Stimulated activated CD8-positive, alpha-beta memory T cell treated with anti-CD3 and anti-CD28 coated beads, Interleukin-4, amount 100 ng/mL, for 1 hour (primary cell): ENCODE measurements around the gene CPSF4.
A peak's percentile ranks its signal among the peaks of the same experiment; 100 is the strongest.
"Not testable (repeated sequence)": the region's sequence is repeated elsewhere in the genome, so short reads cannot be mapped to it uniquely, and the experiment has no call there.

Experiments
- DNase-seq, 2 donors: peaks; one replicate each; pipeline ENCODE4 v3.0.0-alpha.2; 2020; ENCODE audit warnings: low read depth in 2 of 2, low spot score in 1 of 2

Gene CPSF4

DNA sequence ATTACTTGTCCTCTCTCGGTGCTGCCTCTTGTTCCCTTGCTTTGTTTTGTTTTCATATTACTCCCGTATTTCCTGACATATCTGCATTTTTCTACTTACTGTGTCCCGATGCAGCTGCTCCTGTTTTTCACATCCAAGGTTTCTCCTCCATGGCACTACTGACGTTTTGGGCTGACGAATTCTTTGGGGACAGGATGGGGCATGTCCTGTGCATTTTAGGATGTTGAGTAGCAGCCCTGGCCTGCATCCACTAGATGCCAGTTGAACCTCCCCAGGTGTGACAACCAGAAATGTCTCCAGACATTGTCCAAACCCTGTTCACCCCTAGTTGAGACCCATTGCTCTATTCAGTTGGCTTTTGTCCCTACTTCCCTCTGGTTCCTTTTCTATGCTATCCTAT is 46.4 kb downstream of the CPSF4 start:
- no peak for DNase-seq

GRCh38 chr7:99489235-99489634 is 50.5 kb downstream of the CPSF4 start:
- no peak for DNase-seq

DNA sequence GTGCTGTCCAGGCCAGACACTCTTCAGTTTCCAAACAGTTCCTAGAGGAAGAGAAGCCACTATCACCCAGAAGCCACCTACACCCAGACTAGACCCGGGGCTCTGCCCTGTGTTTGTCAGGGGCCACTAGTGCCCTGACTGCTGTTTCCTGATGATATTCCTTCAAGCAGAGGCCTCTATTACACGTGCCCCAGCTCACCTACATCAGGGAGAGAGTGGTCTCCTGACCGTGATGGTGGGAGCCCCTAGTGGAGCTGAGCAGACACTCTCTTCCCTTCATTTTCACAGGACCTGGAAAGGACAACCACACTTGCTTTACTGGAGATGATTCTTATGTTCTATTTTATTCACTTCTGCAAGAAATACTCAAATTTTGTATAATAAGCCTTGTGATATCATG is 52.1 kb downstream of the CPSF4 start:
- no peak for DNase-seq

DNA sequence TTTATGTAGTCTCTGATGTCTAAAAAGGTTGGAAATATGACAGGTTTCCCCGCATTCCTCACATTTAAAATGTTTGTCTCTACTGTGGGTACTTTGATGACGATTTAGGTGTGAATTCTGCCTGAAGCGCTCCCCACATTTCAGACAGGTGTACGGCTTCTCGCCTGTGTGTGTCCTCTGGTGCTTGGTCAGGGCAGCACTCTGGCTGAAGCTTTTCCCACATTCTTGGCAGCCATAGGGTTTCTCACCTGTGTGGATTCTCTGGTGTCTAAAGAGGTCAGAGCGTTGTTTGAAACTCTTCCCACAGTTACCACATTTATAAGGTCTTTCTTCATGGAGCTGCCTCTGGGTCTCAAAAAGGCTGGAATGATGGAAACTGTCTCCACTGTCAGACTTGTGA is 55.1 kb downstream of the CPSF4 start:
- no peak for DNase-seq

DNA sequence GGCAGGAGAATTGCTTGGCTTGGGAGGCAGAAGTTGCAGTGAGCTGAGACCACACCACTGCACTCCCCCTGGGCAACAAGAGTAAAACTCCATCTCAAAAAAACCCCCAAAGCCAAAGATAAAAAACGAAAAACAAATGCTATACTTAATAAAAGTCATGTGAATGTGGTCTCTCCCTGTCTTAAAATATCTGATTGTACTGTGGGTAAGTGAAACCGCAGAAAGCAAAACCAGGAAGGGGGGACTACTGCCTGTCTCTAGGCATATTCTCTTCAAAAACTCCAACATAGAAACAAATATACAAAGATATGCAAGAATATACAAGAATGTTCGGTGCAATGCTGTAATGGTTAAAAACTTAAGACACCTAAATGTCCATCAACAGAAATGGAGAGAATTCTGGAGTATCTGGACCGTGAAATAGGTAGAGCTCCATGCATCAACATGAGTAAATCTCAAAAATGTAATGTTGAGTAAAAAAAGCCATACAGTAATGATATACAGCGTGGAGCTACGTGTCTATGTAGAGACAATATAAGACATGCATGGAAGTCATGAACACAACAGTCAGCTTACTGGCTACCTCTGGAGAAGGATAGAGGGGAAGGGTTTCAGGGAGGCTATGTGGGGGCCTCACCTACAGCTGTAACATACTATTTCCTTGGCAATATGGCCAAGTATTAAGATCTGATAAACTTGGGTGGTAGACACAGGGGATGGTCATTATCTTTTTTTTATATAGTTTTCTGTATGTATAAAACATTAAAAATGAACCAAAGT is 59.2 kb downstream of the CPSF4 start:
- DNase-seq, result no peak

DNA sequence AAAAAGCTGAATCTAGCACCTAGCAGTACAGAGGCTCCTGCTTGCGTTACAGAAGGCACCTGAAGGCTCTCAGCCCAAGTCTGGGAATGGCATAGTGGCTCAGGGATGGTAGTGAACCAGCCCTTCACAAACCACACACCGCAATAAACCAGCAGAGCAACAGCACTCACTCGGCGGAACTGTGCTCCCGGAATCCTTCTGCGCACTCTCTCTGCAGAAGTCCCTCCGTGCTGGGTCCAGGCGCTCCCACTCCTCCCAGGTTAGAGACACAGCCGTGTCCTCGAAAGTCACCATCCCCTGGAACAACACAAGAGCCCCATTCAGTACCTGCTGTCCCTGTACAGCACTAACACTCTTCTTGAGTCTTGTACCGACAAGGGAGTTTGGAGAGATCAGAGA is 59.8 kb downstream of the CPSF4 start:
- DNase-seq, result no peak

DNA sequence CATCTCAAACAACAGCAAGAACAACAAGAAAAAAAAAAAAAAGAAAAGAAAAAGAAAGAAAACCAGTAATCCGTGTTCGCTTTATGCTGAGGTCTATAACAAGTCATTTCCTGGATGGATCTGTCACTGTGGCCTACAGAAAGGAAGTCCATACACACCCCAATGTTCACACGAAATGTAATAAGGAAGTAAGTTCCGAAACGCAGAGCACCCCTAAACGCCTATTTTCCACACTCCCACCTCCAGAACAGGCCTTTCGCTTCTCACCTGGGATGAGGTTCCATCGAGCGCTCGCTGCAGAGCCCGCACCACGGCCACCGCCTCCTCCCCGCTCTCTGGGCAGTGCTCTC is 60.6 kb downstream of the CPSF4 start:
- no peak for DNase-seq

GRCh38 chr7:99499721-99500636 is 61.2 kb downstream of the CPSF4 start, which contains the start of gene ZNF394:
Gene ZNF394, minus strand, starts transcription at chr7:99500281. Its CDS starts 188 bp downstream, at chr7:99500093.
- DNase-seq, result peak; percentile 73 to 75

- no peak for DNase-seq
These were observed 61.9 kb downstream of the CPSF4 start for GRCh38 chr7:99500637-99501009.

DNA sequence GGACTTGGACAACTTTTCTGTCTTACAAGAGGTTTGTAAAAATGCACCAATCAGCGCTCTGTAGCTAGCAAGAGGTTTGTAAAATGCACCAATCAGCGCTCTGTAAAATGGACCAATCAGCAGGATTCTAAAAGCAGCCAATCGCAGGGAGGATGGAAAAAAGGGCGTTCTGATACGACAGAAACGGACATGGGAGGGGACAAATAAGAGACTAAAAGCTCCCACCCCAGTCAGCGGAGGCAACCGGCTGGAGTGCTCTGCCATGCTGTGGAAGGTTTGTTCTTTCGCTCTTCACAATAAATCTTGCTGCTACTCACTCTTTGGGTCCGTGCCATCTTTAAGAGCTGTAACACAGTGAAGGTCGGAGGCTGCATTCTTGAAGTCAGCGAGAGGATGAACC is 62.5 kb downstream of the CPSF4 start:
- DNase-seq, result not testable (repeated sequence)

GRCh38 chr7:99504281-99504602 is 65.5 kb downstream of the CPSF4 start:
- DNase-seq, result no peak

GRCh38 chr7:99504603-99505323 is 66.0 kb downstream of the CPSF4 start, which contains the start of gene ZKSCAN5:
Gene ZKSCAN5, plus strand, starts transcription at chr7:99504662. Its CDS starts 1,383 bp downstream, at chr7:99506045.
- peak; percentile 94 to 98 for DNase-seq

- DNase-seq, result no peak
These were observed 66.5 kb downstream of the CPSF4 start for GRCh38 chr7:99505324-99505662.
